Activated CD8-positive, alpha-beta T cell treated with anti-CD3 and anti-CD28 coated beads for 36 hours (primary cell): ENCODE results near the gene IMPDH1. TPM values are rescaled to one million over a fixed set of nuclear protein-coding genes. Genes with fewer than 3 reads are reported as not detected.

ENCODE experiments used
- ATAC-seq: fragments of 200-7000 bp; cut with Tn5 transposase; one replicate; pipeline ENCODE4 v1.10.0; 2021; ENCODE audit warnings: mild to moderate bottlenecking, moderate library complexity
- CTCF ChIA-PET: fragments of 350-600 bp; sonication (Branson Sonifier 250); formaldehyde crosslinking; loops from one replicate; lab custom pipeline; 2021; ENCODE audit warnings: antibody characterized with exemption; lab: Charles Lee
- POLR2A ChIA-PET: fragments of 350-600 bp; sonication (Branson Sonifier 250); formaldehyde crosslinking; loops from one replicate; lab custom pipeline; 2021; ENCODE audit warnings: antibody characterized with exemption; lab: Charles Lee
- DNase-seq: peaks from one replicate; pipeline ENCODE4 v3.0.0-alpha.2; 2020
- H3K27ac Mint-ChIP-seq: one replicate; pipeline ENCODE4 v1.8.0; 2021; ENCODE audit warnings: mild to moderate bottlenecking, mixed read lengths
- H3K27me3 Mint-ChIP-seq: one replicate; pipeline ENCODE4 v1.8.0; 2021; ENCODE audit warnings: mixed read lengths
- H3K36me3 Mint-ChIP-seq: one replicate; pipeline ENCODE4 v1.8.0; 2021; ENCODE audit warnings: low read depth, mixed read lengths
- H3K4me1 Mint-ChIP-seq: one replicate; pipeline ENCODE4 v1.8.0; 2021; ENCODE audit warnings: low read depth, mixed read lengths
- H3K4me3 Mint-ChIP-seq: one replicate; pipeline ENCODE4 v1.8.0; 2021; ENCODE audit warnings: mild to moderate bottlenecking, moderate library complexity, mixed read lengths
- H3K9me3 Mint-ChIP-seq: one replicate; pipeline ENCODE4 v1.8.0; 2021; ENCODE audit warnings: mixed read lengths
- intact Hi-C: fragments of 100-400 bp; cut with micrococcal nuclease; formaldehyde crosslinking; loops from one replicate; pipeline ENCODE4 v1.10.0; 2022
- total RNA-seq, 2 experiments: library from RNA; stranded (reverse); gene quantifications; one replicate each; pipeline ENCODE4 v1.2.3, GENCODE V29; 2021
- TF ChIP-seq, protein P1 (sequence below): fragments of 200-600 bp; IDR thresholded peaks from one replicate; pipeline ENCODE4 v1.8.0; 2022; ENCODE audit warnings: antibody characterized with exemption, mild to moderate bottlenecking

Gene IMPDH1
- total RNA-seq, 2 experiments from 2014 or later, result 60.5 to 68.1 TPM

DNA sequence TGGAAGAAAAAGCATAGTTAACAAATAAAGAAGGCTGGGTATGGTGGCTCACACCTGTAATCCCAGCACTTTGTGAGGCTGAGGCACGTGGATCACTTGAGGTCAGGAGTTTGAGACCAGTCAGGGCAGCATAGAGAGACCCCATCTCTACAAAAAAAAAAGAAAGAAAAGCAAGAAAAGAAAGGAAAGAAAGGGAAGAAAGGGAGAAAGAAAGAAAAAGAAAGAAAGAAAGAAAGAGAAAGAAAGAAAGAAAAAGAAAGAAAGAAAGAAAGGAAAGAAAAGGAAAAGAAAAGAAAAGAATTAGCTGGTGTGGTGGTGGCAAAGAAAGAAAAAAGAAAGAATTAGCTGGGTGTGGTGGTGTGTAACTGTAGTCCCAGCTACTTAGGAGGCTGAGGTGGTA is 42.8 kb upstream of the IMPDH1 start:
- H3K27me3 Mint-ChIP-seq, result peaks cover 13% of the 10 kb centered on the region
- intact Hi-C loops, result loop anchor here (10.0 kb wide), 1 partner anchor 48 kb away; the partner anchor contains the start of gene IMPDH1
- peaks cover 61% of the 10 kb centered on the region for H3K4me1 Mint-ChIP-seq
- TF ChIP-seq, protein P1, sequence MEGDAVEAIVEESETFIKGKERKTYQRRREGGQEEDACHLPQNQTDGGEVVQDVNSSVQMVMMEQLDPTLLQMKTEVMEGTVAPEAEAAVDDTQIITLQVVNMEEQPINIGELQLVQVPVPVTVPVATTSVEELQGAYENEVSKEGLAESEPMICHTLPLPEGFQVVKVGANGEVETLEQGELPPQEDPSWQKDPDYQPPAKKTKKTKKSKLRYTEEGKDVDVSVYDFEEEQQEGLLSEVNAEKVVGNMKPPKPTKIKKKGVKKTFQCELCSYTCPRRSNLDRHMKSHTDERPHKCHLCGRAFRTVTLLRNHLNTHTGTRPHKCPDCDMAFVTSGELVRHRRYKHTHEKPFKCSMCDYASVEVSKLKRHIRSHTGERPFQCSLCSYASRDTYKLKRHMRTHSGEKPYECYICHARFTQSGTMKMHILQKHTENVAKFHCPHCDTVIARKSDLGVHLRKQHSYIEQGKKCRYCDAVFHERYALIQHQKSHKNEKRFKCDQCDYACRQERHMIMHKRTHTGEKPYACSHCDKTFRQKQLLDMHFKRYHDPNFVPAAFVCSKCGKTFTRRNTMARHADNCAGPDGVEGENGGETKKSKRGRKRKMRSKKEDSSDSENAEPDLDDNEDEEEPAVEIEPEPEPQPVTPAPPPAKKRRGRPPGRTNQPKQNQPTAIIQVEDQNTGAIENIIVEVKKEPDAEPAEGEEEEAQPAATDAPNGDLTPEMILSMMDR, result peak; percentile 33
- ChIA-PET POLR2A (no interaction called here), CTCF (interaction anchor here (1.2 to 5.6 kb wide), 4 partner anchors 9 to 71 kb away, joined by 3 to 85 read pairs (median 10); no protein-coding TSS in a partner anchor)
- ATAC-seq (no peak), DNase-seq (no peak)
- H3K9me3 Mint-ChIP-seq, result no peaks in the 10 kb centered on the region
- H3K4me3 Mint-ChIP-seq, result peak overlapping the region; percentile 9
- H3K36me3 Mint-ChIP-seq, result peaks cover 19% of the 10 kb centered on the region
- peak overlapping the region; percentile 49 for H3K27ac Mint-ChIP-seq

DNA sequence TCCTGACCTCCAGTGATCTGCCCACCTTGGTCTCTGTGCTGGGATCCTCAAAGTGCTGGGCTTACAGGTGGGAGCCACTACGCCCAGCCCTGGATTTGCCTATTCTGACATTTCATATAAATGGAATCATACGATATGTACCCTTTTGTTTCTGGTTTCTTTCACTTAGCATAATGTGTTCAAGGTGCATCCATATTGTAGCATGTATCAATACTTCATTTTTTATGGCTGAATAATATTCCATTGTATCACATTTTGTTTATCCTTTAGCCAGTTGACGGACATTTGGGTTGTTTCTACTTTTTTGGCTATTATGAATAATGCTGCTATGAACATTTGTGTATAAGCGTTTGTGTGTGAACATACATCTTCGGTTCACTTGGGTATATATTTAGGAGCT is 41.1 kb upstream of the IMPDH1 start:
- POLR2A ChIA-PET, result no interaction called here
- TF ChIP-seq, protein P1, result no peak
- Mint-ChIP-seq H3K4me3 (peak overlapping the region; percentile 60), H3K27ac (peak overlapping the region; percentile 64), H3K36me3 (peaks cover 4% of the 10 kb centered on the region), H3K9me3 (no peaks in the 10 kb centered on the region), H3K27me3 (peaks cover 13% of the 10 kb centered on the region), H3K4me1 (peaks cover 61% of the 10 kb centered on the region)
- ATAC-seq, result no peak
- intact Hi-C loops, result loop anchor here (10.0 kb wide), 1 partner anchor 46 kb away; the partner anchor contains the start of gene IMPDH1
- no peak for DNase-seq
- CTCF ChIA-PET, result interaction anchor here (2.6 to 5.6 kb wide), 2 partner anchors 10 to 23 kb away, joined by 11 to 85 read pairs; no protein-coding TSS in a partner anchor

DNA sequence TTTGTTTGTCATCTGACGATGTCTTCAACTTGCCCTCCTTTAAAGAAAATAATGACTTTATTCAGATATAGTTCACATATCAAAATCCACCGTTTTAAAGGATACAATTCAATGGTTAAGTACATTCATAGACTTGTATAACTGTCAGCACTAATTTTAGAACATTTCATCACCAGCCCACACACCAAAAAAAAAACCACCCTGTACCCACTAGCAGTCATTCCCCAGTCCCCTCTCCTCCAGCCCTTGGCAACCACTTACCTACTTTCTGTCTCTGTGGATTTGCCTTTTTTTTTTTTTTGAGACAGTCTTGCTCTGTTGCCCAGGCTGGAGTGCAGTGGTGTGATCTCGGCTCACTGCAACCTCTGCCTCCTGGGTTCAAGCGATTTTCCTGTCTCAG is 40.6 kb upstream of the IMPDH1 start:
- H3K4me1 Mint-ChIP-seq, result peaks cover 60% of the 10 kb centered on the region
- peak overlapping the region; percentile 60 for H3K4me3 Mint-ChIP-seq
- ATAC-seq, result peak; percentile 38
- H3K27ac Mint-ChIP-seq, result peak overlapping the region; percentile 84
- intact Hi-C loops, result loop anchor here (10.0 kb wide), 1 partner anchor 46 kb away; the partner anchor contains the start of gene IMPDH1
- H3K27me3 Mint-ChIP-seq, result peaks cover 13% of the 10 kb centered on the region
- CTCF ChIA-PET, result interaction anchor here (7.3 kb wide), 1 partner anchor 11 kb away, joined by 60 read pairs; no protein-coding TSS in a partner anchor
- TF ChIP-seq, protein P1, result no peak
- peak; percentile 43 for DNase-seq
- POLR2A ChIA-PET, result no interaction called here
- H3K9me3 Mint-ChIP-seq, result no peaks in the 10 kb centered on the region
- peaks cover 3% of the 10 kb centered on the region for H3K36me3 Mint-ChIP-seq

DNA sequence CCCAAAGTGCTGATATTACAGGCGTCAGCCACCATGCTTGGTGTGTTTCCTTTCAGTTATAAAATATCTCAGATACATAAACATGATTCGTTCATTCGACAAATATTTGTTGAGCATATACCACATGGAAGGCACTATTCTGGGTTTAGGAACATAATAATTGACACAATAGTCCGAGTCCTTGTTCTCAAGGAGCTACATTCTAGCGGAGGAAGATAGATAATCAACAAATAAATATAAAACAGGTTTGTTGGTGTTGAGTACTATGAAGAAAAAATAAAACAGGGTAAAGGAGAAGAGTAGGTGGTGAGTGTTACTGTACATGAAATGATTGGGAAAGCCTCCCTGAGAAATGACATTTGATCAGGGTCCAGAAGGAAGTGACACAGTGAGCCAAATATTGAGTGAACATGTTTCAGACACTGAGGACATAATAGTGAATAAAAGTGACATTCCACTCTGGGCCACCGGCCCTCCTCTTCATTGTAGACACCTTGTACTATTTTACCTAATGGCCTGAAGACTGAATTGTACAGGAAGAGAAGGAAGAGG is 39.0 kb upstream of the IMPDH1 start:
- ChIA-PET POLR2A (interaction anchor here (0.5 to 1.8 kb wide), 4 partner anchors 12 to 122 kb away, joined by 4 to 6 read pairs (median 4); no protein-coding TSS in a partner anchor), CTCF (interaction anchor here (1.7 to 7.3 kb wide), 5 partner anchors 9 to 50 kb away, joined by 4 to 60 read pairs (median 7); no protein-coding TSS in a partner anchor)
- Mint-ChIP-seq H3K27ac (peak overlapping the region; percentile 10), H3K4me3 (no peak overlapping the region), H3K36me3 (peaks cover 3% of the 10 kb centered on the region), H3K4me1 (peaks cover 56% of the 10 kb centered on the region), H3K9me3 (no peaks in the 10 kb centered on the region), H3K27me3 (peaks cover 12% of the 10 kb centered on the region)
- TF ChIP-seq, protein P1, result no peak
- intact Hi-C loops, result no loop called here
- ATAC-seq, result no peak
- DNase-seq, result no peak
